H9 (cell line): ENCODE results near the gene THSD7A. TPM values are rescaled to one million over a fixed set of nuclear protein-coding genes. Genes with fewer than 3 reads are reported as not detected.

Experiments used
- DNase-seq: peaks from one replicate; pipeline ENCODE4 v3.0.0-alpha.2; 2017
- H2AFZ ChIP-seq: one replicate; pipeline ENCODE4 v1.6.1; 2013; ENCODE audit warnings: mild to moderate bottlenecking, low read length, control low read depth, moderate library complexity
- H2AK5ac ChIP-seq: 2 replicates; pipeline ENCODE4 v1.6.1; 2013; ENCODE audit warnings: low read length, control low read depth, mixed read lengths; ENCODE audit not compliant: insufficient read length
- H2BK120ac ChIP-seq: one replicate; pipeline ENCODE4 v1.6.1; 2013; ENCODE audit warnings: low read depth, mild to moderate bottlenecking, low read length, control low read depth, inconsistent platforms; ENCODE audit not compliant: poor library complexity, severe bottlenecking
- H2BK12ac ChIP-seq: 2 replicates; pipeline ENCODE4 v1.6.1; 2013; ENCODE audit warnings: low read length, control low read depth, mixed read lengths, low read depth; ENCODE audit not compliant: insufficient read length
- H2BK15ac ChIP-seq: 2 replicates; pipeline ENCODE4 v1.6.1; 2013; ENCODE audit warnings: low read depth, low read length, control low read depth
- H2BK20ac ChIP-seq: one replicate; pipeline ENCODE4 v1.6.1; 2013; ENCODE audit warnings: low read depth, mild to moderate bottlenecking, low read length, control low read depth, inconsistent platforms; ENCODE audit not compliant: poor library complexity, severe bottlenecking
- H2BK5ac ChIP-seq: 2 replicates; pipeline ENCODE4 v1.6.1; 2013; ENCODE audit warnings: low read length, control low read depth, mixed read lengths; ENCODE audit not compliant: insufficient read length
- H3K14ac ChIP-seq: 2 replicates; pipeline ENCODE4 v1.6.1; 2013; ENCODE audit warnings: low read length, control low read depth; ENCODE audit not compliant: insufficient read depth
- H3K18ac ChIP-seq: 2 replicates; pipeline ENCODE4 v1.6.1; 2013; ENCODE audit warnings: low read depth, mild to moderate bottlenecking, mixed read lengths, low read length, control low read depth; ENCODE audit not compliant: insufficient read length
- H3K23ac ChIP-seq: 2 replicates; pipeline ENCODE4 v1.6.1; 2013; ENCODE audit warnings: low read length, control low read depth, mixed read lengths, low read depth; ENCODE audit not compliant: insufficient read length
- H3K23me2 ChIP-seq: 2 replicates; pipeline ENCODE4 v1.6.1; 2013; ENCODE audit warnings: low read depth, mild to moderate bottlenecking, mixed read lengths, low read length, control low read depth; ENCODE audit not compliant: insufficient read length, poor library complexity, severe bottlenecking
- H3K27ac ChIP-seq: 2 replicates; pipeline ENCODE4 v1.5.1; 2013; ENCODE audit warnings: low read length, control low read depth, mixed read lengths, low read depth; ENCODE audit not compliant: insufficient read length
- H3K27me3 ChIP-seq: 2 replicates; pipeline ENCODE4 v1.6.1; 2013; ENCODE audit warnings: low read length, control low read depth, inconsistent platforms; ENCODE audit not compliant: insufficient read depth
- H3K4ac ChIP-seq: 2 replicates; pipeline ENCODE4 v1.6.1; 2013; ENCODE audit warnings: low read depth, mild to moderate bottlenecking, control low read depth, inconsistent platforms, low read length, moderate library complexity
- H3K4me1 ChIP-seq: 2 replicates; pipeline ENCODE4 v1.6.1; 2013; ENCODE audit warnings: low read length, control low read depth, inconsistent platforms; ENCODE audit not compliant: insufficient read depth
- H3K4me2 ChIP-seq: 2 replicates; pipeline ENCODE4 v1.6.1; 2013; ENCODE audit warnings: low read length, control low read depth, mixed read lengths; ENCODE audit not compliant: insufficient read length, insufficient read depth
- H3K56ac ChIP-seq: 2 replicates; pipeline ENCODE4 v1.6.1; 2013; ENCODE audit warnings: low read depth, mild to moderate bottlenecking, mixed read lengths, low read length, control low read depth; ENCODE audit not compliant: insufficient read length
- H3K79me1 ChIP-seq: 2 replicates; pipeline ENCODE4 v1.6.1; 2013; ENCODE audit warnings: low read depth, mild to moderate bottlenecking, moderate library complexity, low read length, control low read depth, inconsistent platforms; ENCODE audit not compliant: insufficient read depth, poor library complexity, severe bottlenecking
- H3K79me2 ChIP-seq: 2 replicates; pipeline ENCODE4 v1.6.1; 2013; ENCODE audit warnings: low read length, control low read depth, inconsistent platforms; ENCODE audit not compliant: insufficient read depth
- H3K9ac ChIP-seq: 2 replicates; pipeline ENCODE4 v1.6.1; 2013; ENCODE audit warnings: low read length, control low read depth, mixed read lengths; ENCODE audit not compliant: insufficient read length; ENCODE audit errors: extremely low read depth
- H3K9me3 ChIP-seq: one replicate; pipeline ENCODE4 v1.6.1; 2013; ENCODE audit warnings: low read depth, low read length, inconsistent platforms; ENCODE audit not compliant: control insufficient read depth
- H3T11ph ChIP-seq: one replicate; pipeline ENCODE4 v1.6.1; 2013; ENCODE audit warnings: mild to moderate bottlenecking, low read length, control low read depth, inconsistent platforms
- H4K20me1 ChIP-seq: one replicate; pipeline ENCODE4 v1.6.1; 2013; ENCODE audit not compliant: control insufficient read depth, insufficient read length, insufficient read depth
- H4K5ac ChIP-seq: 2 replicates; pipeline ENCODE4 v1.6.1; 2013; ENCODE audit warnings: low read depth, mild to moderate bottlenecking, mixed read lengths, low read length, control low read depth; ENCODE audit not compliant: insufficient read length
- H4K8ac ChIP-seq: replicated peaks from 2 replicates; pipeline ENCODE4 v1.6.1; 2013; ENCODE audit warnings: low read length, control low read depth, mixed read lengths, low read depth; ENCODE audit not compliant: insufficient read length
- H4K91ac ChIP-seq: 2 replicates; pipeline ENCODE4 v1.6.1; 2013; ENCODE audit warnings: low read depth, mild to moderate bottlenecking, moderate library complexity, mixed read lengths, low read length, control low read depth; ENCODE audit not compliant: insufficient read length
- H3K27ac Mint-ChIP-seq, 3 experiments: 2 replicates in 2 of 3; 3 replicates in 1 of 3; pipeline ENCODE4 v1.8.0; 2020 to 2021; ENCODE audit warnings: mixed read lengths in 3 of 3, mild to moderate bottlenecking in 1 of 3, moderate library complexity in 1 of 3
- H3K27me3 Mint-ChIP-seq: 2 replicates; pipeline ENCODE4 v1.8.0; 2021; ENCODE audit warnings: low read depth, mild to moderate bottlenecking, moderate library complexity, mixed read lengths
- H3K36me3 Mint-ChIP-seq, 3 experiments: 2 replicates in 2 of 3; 3 replicates in 1 of 3; pipeline ENCODE4 v1.8.0; 2020 to 2021; ENCODE audit warnings: low read depth in 3 of 3, mixed read lengths in 3 of 3; ENCODE audit not compliant: insufficient read depth in 1 of 3
- H3K4me1 Mint-ChIP-seq, 2 experiments: 2 replicates each; pipeline ENCODE4 v1.8.0; 2020; ENCODE audit warnings: mixed read lengths in 2 of 2
- H3K4me3 Mint-ChIP-seq, 2 experiments: 2 replicates in 1 of 2; 3 replicates in 1 of 2; pipeline ENCODE4 v1.8.0; 2020 to 2021; ENCODE audit warnings: mild to moderate bottlenecking in 2 of 2, mixed read lengths in 2 of 2, moderate library complexity in 1 of 2
- H3K9me3 Mint-ChIP-seq, 2 experiments: 2 replicates in 1 of 2; 3 replicates in 1 of 2; pipeline ENCODE4 v1.8.0; 2020; ENCODE audit warnings: mild to moderate bottlenecking in 2 of 2, mixed read lengths in 2 of 2, moderate library complexity in 1 of 2
- WGBS: extraction: QIAGEN DNeasy Blood & Tissue Kit; methylation state at CpG from one replicate; pipeline ENCODE4 v1.1.7; 2013; ENCODE audit warnings: missing lambda C conversion rate, low lambda C conversion rate, mixed read lengths; ENCODE audit not compliant: insufficient read length; ENCODE audit errors: extremely low coverage; 5-methylcytosine and 5-hydroxymethylcytosine counted together
- total RNA-seq: library from RNA; stranded (reverse); gene quantifications from 2 replicates; pipeline ENCODE4 v1.2.1, GENCODE V29; 2021
- TF ChIP-seq, protein P1 (sequence below): fragments of 200-600 bp; sonication (generic); conservative IDR thresholded peaks from 3 replicates; pipeline ENCODE4 v1.8.0; 2021; ENCODE audit warnings: antibody characterized with exemption, mild to moderate bottlenecking

Gene THSD7A
- total RNA-seq, 1 experiment from 2014 or later: 0.42 TPM

DNA sequence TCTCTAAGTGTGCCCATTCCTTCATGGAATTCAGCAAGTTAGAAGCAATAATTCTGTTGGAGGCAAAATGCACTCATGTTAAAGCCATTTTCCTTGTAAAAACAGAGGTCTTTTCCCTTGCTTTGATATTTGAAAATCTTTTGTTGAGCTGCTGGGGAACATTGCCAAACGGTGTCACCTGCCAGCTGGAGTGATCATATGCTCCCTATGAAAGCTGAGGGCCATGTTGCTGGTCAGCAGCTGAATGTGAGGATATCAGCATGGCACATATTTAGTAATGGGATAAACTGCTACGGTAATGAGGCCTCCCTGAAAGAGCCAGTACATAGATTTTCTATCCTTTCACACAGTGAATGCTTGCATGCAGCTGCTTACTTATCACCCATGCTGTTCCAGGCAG, 224.3 kb downstream of the THSD7A start:
- H3K14ac ChIP-seq: no peak overlapping the region
- no peaks in the 10 kb centered on the region for H3K27me3 ChIP-seq
- no peak overlapping the region for H3K4ac ChIP-seq
- H2BK120ac ChIP-seq: no peak overlapping the region
- no peak overlapping the region for H3K56ac ChIP-seq
- Mint-ChIP-seq H3K27ac (no peak overlapping the region), H3K9me3 (no peaks in the 10 kb centered on the region; a peak in 1 of 5 replicates), H3K36me3 (no peaks in the 10 kb centered on the region; a peak in 1 of 7 replicates), H3K27me3 (no peaks in the 10 kb centered on the region), H3K4me3 (no peak overlapping the region), H3K4me1 (peaks cover 18 to 24% of the 10 kb centered on the region in 2 experiments)
- H3K4me1 ChIP-seq: peaks cover 5% of the 10 kb centered on the region; the same call in 1 of the 2 replicates
- H2BK20ac ChIP-seq: no peak overlapping the region
- H3K9ac ChIP-seq: no peak overlapping the region
- H4K20me1 ChIP-seq: no peaks in the 10 kb centered on the region
- no peaks in the 10 kb centered on the region for H3K9me3 ChIP-seq
- no peak overlapping the region for H2BK5ac ChIP-seq
- TF ChIP-seq, protein P1, sequence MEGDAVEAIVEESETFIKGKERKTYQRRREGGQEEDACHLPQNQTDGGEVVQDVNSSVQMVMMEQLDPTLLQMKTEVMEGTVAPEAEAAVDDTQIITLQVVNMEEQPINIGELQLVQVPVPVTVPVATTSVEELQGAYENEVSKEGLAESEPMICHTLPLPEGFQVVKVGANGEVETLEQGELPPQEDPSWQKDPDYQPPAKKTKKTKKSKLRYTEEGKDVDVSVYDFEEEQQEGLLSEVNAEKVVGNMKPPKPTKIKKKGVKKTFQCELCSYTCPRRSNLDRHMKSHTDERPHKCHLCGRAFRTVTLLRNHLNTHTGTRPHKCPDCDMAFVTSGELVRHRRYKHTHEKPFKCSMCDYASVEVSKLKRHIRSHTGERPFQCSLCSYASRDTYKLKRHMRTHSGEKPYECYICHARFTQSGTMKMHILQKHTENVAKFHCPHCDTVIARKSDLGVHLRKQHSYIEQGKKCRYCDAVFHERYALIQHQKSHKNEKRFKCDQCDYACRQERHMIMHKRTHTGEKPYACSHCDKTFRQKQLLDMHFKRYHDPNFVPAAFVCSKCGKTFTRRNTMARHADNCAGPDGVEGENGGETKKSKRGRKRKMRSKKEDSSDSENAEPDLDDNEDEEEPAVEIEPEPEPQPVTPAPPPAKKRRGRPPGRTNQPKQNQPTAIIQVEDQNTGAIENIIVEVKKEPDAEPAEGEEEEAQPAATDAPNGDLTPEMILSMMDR: no peak
- no peak overlapping the region for H3K18ac ChIP-seq
- H3K4me2 ChIP-seq: no peak overlapping the region
- no peak overlapping the region for H2AFZ ChIP-seq
- no peaks in the 10 kb centered on the region for H3K23me2 ChIP-seq
- no peak overlapping the region for H4K8ac ChIP-seq
- H2BK15ac ChIP-seq: no peak overlapping the region
- H3K79me1 ChIP-seq: no peaks in the 10 kb centered on the region
- H2BK12ac ChIP-seq: no peak overlapping the region
- H2AK5ac ChIP-seq: no peak overlapping the region
- no peak overlapping the region for H3T11ph ChIP-seq
- no peak overlapping the region for H4K5ac ChIP-seq
- no peaks in the 10 kb centered on the region for H3K79me2 ChIP-seq
- no peak for DNase-seq
- no peak overlapping the region for H4K91ac ChIP-seq
- no CpG with 5 or more reads among the region's 2 CpGs for WGBS
- H3K27ac ChIP-seq: no peak overlapping the region
- no peak overlapping the region for H3K23ac ChIP-seq
